Spleen (tissue), 11 donors: ENCODE measurements around the gene TBC1D9. TPM values are rescaled to one million over a fixed set of nuclear protein-coding genes. Genes with fewer than 3 reads are reported as not detected.

Experiments used
- DNase-seq: peaks from one replicate; pipeline ENCODE4 v3.0.0-alpha.2; 2020
- H3K27ac ChIP-seq, 8 donors: fragments of 200-600 bp; sonication (generic) in 7 of 8; 1 replicate in 4 of 8; 2 replicates in 4 of 8; pipeline versions ENCODE4 v1.5.0 to v1.8.0; 2016 to 2021; ENCODE audit warnings: inconsistent platforms in 4 of 8, mild to moderate bottlenecking in 4 of 8, moderate library complexity in 1 of 8
- H3K27me3 ChIP-seq, 7 donors: fragments of 200-600 bp; sonication (generic) in 6 of 7; replicated peaks in 1 of 7; 1 replicate in 4 of 7; 2 replicates in 3 of 7; pipeline versions ENCODE4 v1.5.0 to v1.8.0; 2016 to 2021; ENCODE audit warnings: inconsistent platforms in 3 of 7, mild to moderate bottlenecking in 1 of 7
- H3K36me3 ChIP-seq, 6 donors: fragments of 200-600 bp; sonication (generic) in 5 of 6; 1 replicate in 4 of 6; 2 replicates in 2 of 6; pipeline versions ENCODE4 v1.5.0 to v1.8.0; 2016 to 2021; ENCODE audit warnings: inconsistent platforms in 2 of 6
- H3K4me1 ChIP-seq, 6 donors: fragments of 200-600 bp; sonication (generic) in 5 of 6; 1 replicate in 3 of 6; 2 replicates in 3 of 6; pipeline versions ENCODE4 v1.5.0 to v1.8.0; 2016 to 2021; ENCODE audit warnings: inconsistent platforms in 3 of 6
- H3K4me3 ChIP-seq, 8 donors: fragments of 200-600 bp; sonication (generic) in 7 of 8; 1 replicate in 4 of 8; 2 replicates in 4 of 8; pipeline versions ENCODE4 v1.5.0 to v1.8.0; 2016 to 2021; ENCODE audit warnings: inconsistent platforms in 4 of 8, mild to moderate bottlenecking in 4 of 8, moderate library complexity in 2 of 8
- H3K9me3 ChIP-seq, 8 donors: fragments of 200-600 bp; sonication (generic) in 7 of 8; 1 replicate in 4 of 8; 2 replicates in 4 of 8; pipeline versions ENCODE4 v1.5.0 to v1.8.0; 2016 to 2021; ENCODE audit warnings: inconsistent platforms in 4 of 8
- POLR2A ChIP-seq, 3 donors: fragments of 450-650 bp; IDR thresholded peaks; one replicate each; pipeline ENCODE4 v1.5.1; 2017; ENCODE audit warnings: antibody characterized with exemption in 3 of 3, mild to moderate bottlenecking in 1 of 3
- POLR2AphosphoS5 ChIP-seq, 3 donors: sonication (generic); formaldehyde crosslinking; IDR thresholded peaks; one replicate each; pipeline ENCODE4 v1.5.1; 2017; ENCODE audit warnings: antibody characterized with exemption in 3 of 3
- WGBS, 5 donors: extraction: QIAGEN DNeasy Blood & Tissue Kit in 3 of 5; methylation state at CpG; one replicate each; pipeline versions ENCODE4 v1.1.5 to v1.1.7; 2013 to 2018; 5-methylcytosine and 5-hydroxymethylcytosine counted together
- intact Hi-C: fragments of 100-400 bp; cut with DNase I; formaldehyde crosslinking; loops from one replicate; pipeline ENCODE4 v1.15.0; 2023; ENCODE audit warnings: low total_unique reads
- polyA plus RNA-seq, 3 donors: library from polyadenylated mRNA; stranded (reverse); fragments of 200-250 nt; gene quantifications; one replicate each; pipeline ENCODE4 v1.2.1, GENCODE V29; 2013
- total RNA-seq, 7 donors: library from RNA; depleted of rRNA in 3 of 7; stranded (reverse); fragments of >200 nt in 3 of 7; fragmentation: NEBNext Ultra II Directional in 4 of 7; extraction: Animal tissue kit (Norgen Biotek cat#: 25700) in 4 of 7; gene quantifications; one replicate each; pipeline versions ENCODE4 v1.1.0 to v1.2.1, GENCODE V29; 2016 to 2021
- TF ChIP-seq, protein P1 (sequence below), 11 experiments: fragments of 200-600 bp in 7 of 11; fragments of 450-650 bp in 4 of 11; sonication (generic) in 4 of 11; IDR thresholded peaks in 8 of 11; conservative IDR thresholded peaks in 3 of 11; 1 replicate in 7 of 11; 2 replicates in 4 of 11; pipeline versions ENCODE4 v1.4.0 to v1.8.0; 2016 to 2021; ENCODE audit warnings: antibody characterized with exemption in 11 of 11, inconsistent platforms in 4 of 11, mild to moderate bottlenecking in 1 of 11
- donor health status: healthy with polysubstance abuse.
- donor health status: DM: no; HTN: no; CAD: no; lungs with moderate emphysema.
- donor health status: DM: no; HTN: no; CAD: no.
- donor health status: Bipolar disorder and iron deficiency.
- donor health status: healthy.
- donor health status: DM: no; HTN: no; CAD: no.
- donor health status: DM: yes; HTN: yes; CAD: no.

Gene TBC1D9
- total and polyA plus RNA-seq, 10 donors = 11.6 to 99.1 (median 77.2) TPM

DNA sequence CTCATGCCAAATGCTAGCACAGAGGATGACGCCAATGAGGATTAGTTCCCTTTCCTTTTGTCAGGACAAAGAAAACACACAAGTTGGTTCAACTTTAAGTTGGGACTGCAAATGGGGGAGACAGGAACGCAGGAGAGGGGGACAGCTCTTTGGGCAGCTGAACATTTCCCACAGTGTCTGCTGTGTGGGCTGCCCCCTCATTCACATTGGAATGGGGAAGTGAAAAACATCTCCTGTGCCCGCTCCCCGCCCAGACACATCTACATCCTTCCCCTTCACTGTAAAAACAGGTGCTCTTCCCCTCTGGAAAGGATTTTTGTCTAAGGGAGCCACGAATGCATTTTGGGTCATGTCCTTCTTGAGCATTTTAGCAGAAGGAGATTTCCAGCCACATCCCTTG, 44.5 kb upstream of the TBC1D9 start:
- Histone ChIP-seq H3K27ac (peak overlapping the region in 5 of 8 donors; percentile 23 to 64 (median 37)), H3K27me3 (no peaks in the 10 kb centered on the region), H3K9me3 (no peaks in the 10 kb centered on the region), H3K36me3 (no peaks in the 10 kb centered on the region), H3K4me1 (peaks cover 0 to 66% (median 24%) of the 10 kb centered on the region in 6 donors), H3K4me3 (no peak overlapping the region)
- intact Hi-C loops = no loop called here
- WGBS, 5 donors = 25 to 48% (median 40%) methylated on average over 5 of the region's 5 CpGs
- no peak for DNase-seq
- TF ChIP-seq POLR2AphosphoS5 (IDR thresholded peaks at IDR 0.05) = peak in 2 of 3 donors; percentile 6 to 25
- TF ChIP-seq, protein P1, sequence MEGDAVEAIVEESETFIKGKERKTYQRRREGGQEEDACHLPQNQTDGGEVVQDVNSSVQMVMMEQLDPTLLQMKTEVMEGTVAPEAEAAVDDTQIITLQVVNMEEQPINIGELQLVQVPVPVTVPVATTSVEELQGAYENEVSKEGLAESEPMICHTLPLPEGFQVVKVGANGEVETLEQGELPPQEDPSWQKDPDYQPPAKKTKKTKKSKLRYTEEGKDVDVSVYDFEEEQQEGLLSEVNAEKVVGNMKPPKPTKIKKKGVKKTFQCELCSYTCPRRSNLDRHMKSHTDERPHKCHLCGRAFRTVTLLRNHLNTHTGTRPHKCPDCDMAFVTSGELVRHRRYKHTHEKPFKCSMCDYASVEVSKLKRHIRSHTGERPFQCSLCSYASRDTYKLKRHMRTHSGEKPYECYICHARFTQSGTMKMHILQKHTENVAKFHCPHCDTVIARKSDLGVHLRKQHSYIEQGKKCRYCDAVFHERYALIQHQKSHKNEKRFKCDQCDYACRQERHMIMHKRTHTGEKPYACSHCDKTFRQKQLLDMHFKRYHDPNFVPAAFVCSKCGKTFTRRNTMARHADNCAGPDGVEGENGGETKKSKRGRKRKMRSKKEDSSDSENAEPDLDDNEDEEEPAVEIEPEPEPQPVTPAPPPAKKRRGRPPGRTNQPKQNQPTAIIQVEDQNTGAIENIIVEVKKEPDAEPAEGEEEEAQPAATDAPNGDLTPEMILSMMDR (IDR thresholded peaks at IDR 0.05 in 8 of 11, conservative IDR thresholded peaks at IDR 0.05 in 3 of 11) = no peak

DNA sequence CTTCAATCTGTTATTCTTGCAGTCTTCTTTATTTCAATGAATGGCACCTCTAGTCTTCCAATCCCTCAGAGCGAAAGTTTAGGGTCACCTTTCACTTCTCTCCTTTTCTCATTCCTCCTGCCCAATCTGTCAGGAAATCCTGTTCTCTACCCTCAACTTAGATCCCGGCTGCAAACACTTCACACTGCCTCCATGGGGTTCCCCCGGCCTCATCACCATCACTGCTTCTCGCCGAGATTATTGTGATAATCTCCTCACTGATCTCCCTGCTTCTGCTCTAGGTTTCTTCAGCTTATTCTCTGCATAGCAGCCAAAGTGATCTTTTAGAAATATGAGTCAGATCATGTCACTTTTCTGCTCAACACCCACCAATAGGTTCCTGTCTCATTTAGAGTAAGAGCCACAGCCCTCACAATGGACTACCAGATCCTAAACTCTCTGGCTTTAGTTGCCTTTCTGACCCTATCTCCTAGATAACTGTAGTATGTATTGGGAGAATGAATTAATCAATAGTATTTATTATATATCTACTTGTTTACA, 43.6 kb upstream of the TBC1D9 start:
- TF ChIP-seq, protein P1 (IDR thresholded peaks at IDR 0.05 in 8 of 11, conservative IDR thresholded peaks at IDR 0.05 in 3 of 11) = no peak
- TF ChIP-seq POLR2A (IDR thresholded peaks at IDR 0.05) (no peak), POLR2AphosphoS5 (IDR thresholded peaks at IDR 0.05) (no peak)
- Histone ChIP-seq H3K4me1 (peaks cover 0 to 61% (median 22%) of the 10 kb centered on the region in 6 donors), H3K27ac (peak overlapping the region in 1 of 8 donors; percentile 37), H3K9me3 (no peaks in the 10 kb centered on the region), H3K4me3 (no peak overlapping the region), H3K27me3 (no peaks in the 10 kb centered on the region), H3K36me3 (no peaks in the 10 kb centered on the region)
- intact Hi-C loops = no loop called here
- WGBS, 5 donors = 58 to 70% (median 62%) methylated on average over 5 of the region's 5 CpGs
- no peak for DNase-seq

DNA sequence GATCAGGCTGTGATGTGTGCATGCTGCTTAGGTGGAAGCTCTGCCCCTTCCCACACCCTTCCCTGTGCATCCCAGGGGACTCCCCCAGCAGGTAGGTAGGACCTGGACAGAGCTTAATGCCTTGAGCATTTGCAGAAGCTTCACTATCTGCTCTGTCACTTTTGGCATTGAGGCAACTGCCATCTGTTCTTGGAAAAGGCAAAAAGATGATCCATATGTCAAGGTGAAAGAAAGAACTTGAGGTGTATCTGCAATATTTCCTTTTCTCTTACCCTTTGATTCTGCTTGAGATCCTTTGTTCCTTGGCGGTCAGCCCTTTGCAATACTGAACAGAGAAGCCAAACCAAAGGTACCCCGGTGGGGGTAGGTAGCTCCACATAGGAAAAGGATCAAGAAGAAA, 37.1 kb upstream of the TBC1D9 start:
- Histone ChIP-seq H3K4me3 (no peak overlapping the region), H3K4me1 (peaks cover 6 to 50% (median 27%) of the 10 kb centered on the region in 6 donors), H3K36me3 (no peaks in the 10 kb centered on the region), H3K27me3 (no peaks in the 10 kb centered on the region), H3K9me3 (peaks cover 0 to 6% (median 5%) of the 10 kb centered on the region in 8 donors), H3K27ac (peak overlapping the region in 1 of 8 donors; percentile 57)
- DNase-seq = no peak
- WGBS, 5 donors = 65 to 78% (median 75%) methylated on average over 2 of the region's 2 CpGs
- intact Hi-C loops = no loop called here
- TF ChIP-seq POLR2A (IDR thresholded peaks at IDR 0.05) (no peak), POLR2AphosphoS5 (IDR thresholded peaks at IDR 0.05) (no peak)
- TF ChIP-seq, protein P1 (IDR thresholded peaks at IDR 0.05 in 8 of 11, conservative IDR thresholded peaks at IDR 0.05 in 3 of 11) = no peak

DNA sequence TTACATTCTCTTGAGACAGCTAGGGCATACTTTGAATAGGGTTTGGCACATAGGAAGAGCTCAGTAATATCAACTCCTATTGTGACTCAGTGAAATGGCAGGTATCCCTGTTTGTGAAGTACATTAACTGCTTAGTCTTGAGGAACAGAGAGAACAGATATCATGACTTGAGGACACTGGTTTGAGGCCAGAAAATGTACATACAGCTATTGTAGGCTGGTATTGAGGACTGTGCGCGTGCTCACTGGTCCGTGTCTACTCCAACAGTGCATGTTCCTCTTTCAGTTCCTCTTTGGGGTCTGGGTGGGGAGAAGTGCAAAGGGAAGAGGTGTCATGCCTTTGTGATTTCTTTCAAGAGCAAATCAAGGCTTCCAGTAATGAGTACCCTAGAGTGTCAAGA, 34.6 kb upstream of the TBC1D9 start:
- Histone ChIP-seq H3K4me3 (no peak overlapping the region), H3K9me3 (peaks cover 0 to 12% (median 8%) of the 10 kb centered on the region in 8 donors), H3K36me3 (no peaks in the 10 kb centered on the region), H3K27ac (peak overlapping the region; percentile 19 to 86 (median 74)), H3K27me3 (no peaks in the 10 kb centered on the region), H3K4me1 (peaks cover 6 to 48% (median 27%) of the 10 kb centered on the region in 6 donors)
- intact Hi-C loops = no loop called here
- DNase-seq = peak; percentile 86
- 38 to 52% (median 41%) methylated on average over 3 of the region's 3 CpGs for WGBS, 5 donors
- TF ChIP-seq POLR2AphosphoS5 (IDR thresholded peaks at IDR 0.05) = peak in 1 of 3 donors; percentile 88
- no peak for TF ChIP-seq POLR2A (IDR thresholded peaks at IDR 0.05)
- TF ChIP-seq, protein P1 (IDR thresholded peaks at IDR 0.05 in 8 of 11, conservative IDR thresholded peaks at IDR 0.05 in 3 of 11) = no peak
